Measurements from ENCODE around the gene HAS3.

Gene HAS3

DNA sequence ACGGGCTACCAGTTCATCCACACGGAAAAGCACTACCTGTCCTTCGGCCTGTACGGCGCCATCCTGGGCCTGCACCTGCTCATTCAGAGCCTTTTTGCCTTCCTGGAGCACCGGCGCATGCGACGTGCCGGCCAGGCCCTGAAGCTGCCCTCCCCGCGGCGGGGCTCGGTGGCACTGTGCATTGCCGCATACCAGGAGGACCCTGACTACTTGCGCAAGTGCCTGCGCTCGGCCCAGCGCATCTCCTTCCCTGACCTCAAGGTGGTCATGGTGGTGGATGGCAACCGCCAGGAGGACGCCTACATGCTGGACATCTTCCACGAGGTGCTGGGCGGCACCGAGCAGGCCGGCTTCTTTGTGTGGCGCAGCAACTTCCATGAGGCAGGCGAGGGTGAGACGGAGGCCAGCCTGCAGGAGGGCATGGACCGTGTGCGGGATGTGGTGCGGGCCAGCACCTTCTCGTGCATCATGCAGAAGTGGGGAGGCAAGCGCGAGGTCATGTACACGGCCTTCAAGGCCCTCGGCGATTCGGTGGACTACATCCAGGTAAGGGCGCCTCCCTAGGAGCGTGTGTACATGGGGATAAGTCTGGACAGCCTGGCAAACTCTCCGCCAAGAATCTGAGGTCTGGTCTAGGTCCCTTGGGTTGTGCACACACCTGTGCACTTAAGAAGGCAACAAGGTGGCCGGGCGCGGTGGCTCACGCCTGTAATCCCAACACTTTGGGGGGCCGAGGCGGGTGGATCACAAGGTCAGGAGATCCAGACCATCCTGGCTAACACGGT, 4.2 kb downstream of the HAS3 start:
- DNase-seq (no peak), ATAC-seq (ENCODE audit: insufficient read depth, low read depth) (no peak)
- H3K4me1 ChIP-seq (ENCODE audit: insufficient read depth, low read length), result peaks cover 18% of the 10 kb centered on the region
- H3K79me2 ChIP-seq (ENCODE audit: insufficient read depth, low read length), result no peaks in the 10 kb centered on the region
- no peak overlapping the region for H3K9ac ChIP-seq (ENCODE audit: low read depth, low read length)
- H2AFZ ChIP-seq (ENCODE audit: low read depth, low read length), result no peak overlapping the region
- TF ChIP-seq EZH2 (IDR thresholded peaks at IDR 0.05; ENCODE audit: borderline replicate concordance, low read depth, low read length, severe bottlenecking), result no peak
- TF ChIP-seq, protein P1, sequence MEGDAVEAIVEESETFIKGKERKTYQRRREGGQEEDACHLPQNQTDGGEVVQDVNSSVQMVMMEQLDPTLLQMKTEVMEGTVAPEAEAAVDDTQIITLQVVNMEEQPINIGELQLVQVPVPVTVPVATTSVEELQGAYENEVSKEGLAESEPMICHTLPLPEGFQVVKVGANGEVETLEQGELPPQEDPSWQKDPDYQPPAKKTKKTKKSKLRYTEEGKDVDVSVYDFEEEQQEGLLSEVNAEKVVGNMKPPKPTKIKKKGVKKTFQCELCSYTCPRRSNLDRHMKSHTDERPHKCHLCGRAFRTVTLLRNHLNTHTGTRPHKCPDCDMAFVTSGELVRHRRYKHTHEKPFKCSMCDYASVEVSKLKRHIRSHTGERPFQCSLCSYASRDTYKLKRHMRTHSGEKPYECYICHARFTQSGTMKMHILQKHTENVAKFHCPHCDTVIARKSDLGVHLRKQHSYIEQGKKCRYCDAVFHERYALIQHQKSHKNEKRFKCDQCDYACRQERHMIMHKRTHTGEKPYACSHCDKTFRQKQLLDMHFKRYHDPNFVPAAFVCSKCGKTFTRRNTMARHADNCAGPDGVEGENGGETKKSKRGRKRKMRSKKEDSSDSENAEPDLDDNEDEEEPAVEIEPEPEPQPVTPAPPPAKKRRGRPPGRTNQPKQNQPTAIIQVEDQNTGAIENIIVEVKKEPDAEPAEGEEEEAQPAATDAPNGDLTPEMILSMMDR (IDR thresholded peaks at IDR 0.05; ENCODE audit: borderline replicate concordance, extremely low read depth, low read length, poor library complexity, severe bottlenecking), result no peak
- no peak overlapping the region for H3K4me2 ChIP-seq (ENCODE audit: insufficient read depth, low read length)
- peaks cover 59% of the 10 kb centered on the region for H4K20me1 ChIP-seq (ENCODE audit: insufficient read depth, low read length)
- peaks cover 31% of the 10 kb centered on the region for H3K36me3 ChIP-seq (ENCODE audit: insufficient read depth, low read length)
- no peak overlapping the region for H3K4me3 ChIP-seq (ENCODE audit: low read depth in 1 of 2, low read length in 2 of 2)
- H3K27me3 ChIP-seq (ENCODE audit: insufficient read depth, low read length, poor library complexity), result peaks cover 17% of the 10 kb centered on the region
- no peaks in the 10 kb centered on the region for H3K9me3 ChIP-seq (ENCODE audit: insufficient read depth, low read length, severe bottlenecking)
- H3K27ac ChIP-seq (ENCODE audit: low read length), result no peak overlapping the region

DNA sequence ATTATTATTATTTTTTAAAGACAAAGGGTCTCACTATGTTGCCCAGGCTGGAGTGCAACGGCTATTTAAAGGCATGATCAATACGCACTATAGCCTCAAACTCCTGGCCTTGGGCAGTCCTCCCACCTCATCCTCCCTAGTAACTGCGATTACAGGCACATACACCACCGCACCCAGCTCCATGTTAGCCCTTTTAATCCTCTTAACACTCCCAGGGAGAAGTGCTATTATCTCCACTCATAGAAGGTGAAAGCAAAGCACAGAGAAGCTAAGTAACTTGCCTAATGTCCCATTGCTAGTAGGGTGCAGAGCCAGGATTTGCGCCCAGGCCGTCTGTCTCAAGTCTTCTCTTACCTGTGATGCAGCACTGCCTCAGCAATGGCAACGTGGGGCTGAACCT, 5.0 kb downstream of the HAS3 start:
- no peak overlapping the region for H3K4me3 ChIP-seq (ENCODE audit: low read depth in 1 of 2, low read length in 2 of 2)
- no peak overlapping the region for H3K9ac ChIP-seq (ENCODE audit: low read depth, low read length)
- peaks cover 14% of the 10 kb centered on the region for H3K4me1 ChIP-seq (ENCODE audit: insufficient read depth, low read length)
- ATAC-seq (ENCODE audit: insufficient read depth, low read depth), result no peak
- no peaks in the 10 kb centered on the region for H3K9me3 ChIP-seq (ENCODE audit: insufficient read depth, low read length, severe bottlenecking)
- no peak overlapping the region for H3K27ac ChIP-seq (ENCODE audit: low read length)
- H4K20me1 ChIP-seq (ENCODE audit: insufficient read depth, low read length), result peaks cover 65% of the 10 kb centered on the region
- H3K79me2 ChIP-seq (ENCODE audit: insufficient read depth, low read length), result no peaks in the 10 kb centered on the region
- no peak overlapping the region for H2AFZ ChIP-seq (ENCODE audit: low read depth, low read length)
- peaks cover 38% of the 10 kb centered on the region for H3K36me3 ChIP-seq (ENCODE audit: insufficient read depth, low read length)
- H3K4me2 ChIP-seq (ENCODE audit: insufficient read depth, low read length), result no peak overlapping the region
- DNase-seq, result no peak
- H3K27me3 ChIP-seq (ENCODE audit: insufficient read depth, low read length, poor library complexity), result peaks cover 14% of the 10 kb centered on the region
- TF ChIP-seq, protein P1 (IDR thresholded peaks at IDR 0.05; ENCODE audit: borderline replicate concordance, extremely low read depth, low read length, poor library complexity, severe bottlenecking), result no peak
- TF ChIP-seq EZH2 (IDR thresholded peaks at IDR 0.05; ENCODE audit: borderline replicate concordance, low read depth, low read length, severe bottlenecking), result no peak

DNA sequence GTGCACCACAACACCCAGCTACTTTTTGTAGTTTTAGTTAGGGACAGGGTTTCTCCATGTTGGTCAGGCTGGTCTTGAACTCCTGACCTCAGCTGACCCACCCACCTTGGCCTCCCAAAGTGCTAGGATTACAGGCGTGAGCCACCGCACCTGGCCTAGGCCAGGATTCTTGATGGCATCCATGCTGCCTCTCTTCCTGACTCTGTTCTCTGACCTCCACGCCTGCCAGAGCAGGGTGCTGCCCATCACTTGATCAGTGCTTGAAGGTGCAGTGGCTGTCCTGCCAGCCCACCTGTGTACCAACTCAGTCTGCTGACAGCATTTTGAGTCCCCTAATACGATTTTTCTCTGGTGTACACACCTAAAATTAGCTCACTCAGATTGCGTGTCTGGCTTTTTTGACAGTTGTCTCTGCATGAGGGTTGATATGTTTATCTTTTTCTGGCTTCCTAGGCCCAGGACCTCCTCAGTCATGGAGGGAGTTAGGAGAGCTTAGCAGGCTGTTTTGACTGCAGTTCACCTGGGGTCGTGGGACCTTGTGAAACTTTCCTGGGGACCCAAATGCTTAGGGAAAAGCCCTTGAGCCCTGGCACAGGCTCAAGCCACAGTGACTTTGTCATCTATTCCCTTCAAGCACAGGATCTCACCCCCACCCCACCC, 5.9 kb downstream of the HAS3 start:
- no peaks in the 10 kb centered on the region for H3K9me3 ChIP-seq (ENCODE audit: insufficient read depth, low read length, severe bottlenecking)
- no peak overlapping the region for H3K4me3 ChIP-seq (ENCODE audit: low read depth in 1 of 2, low read length in 2 of 2)
- H3K79me2 ChIP-seq (ENCODE audit: insufficient read depth, low read length), result no peaks in the 10 kb centered on the region
- DNase-seq (no peak), ATAC-seq (ENCODE audit: insufficient read depth, low read depth) (no peak)
- peaks cover 73% of the 10 kb centered on the region for H4K20me1 ChIP-seq (ENCODE audit: insufficient read depth, low read length)
- H3K36me3 ChIP-seq (ENCODE audit: insufficient read depth, low read length), result peaks cover 44% of the 10 kb centered on the region
- no peak overlapping the region for H3K4me2 ChIP-seq (ENCODE audit: insufficient read depth, low read length)
- no peak overlapping the region for H2AFZ ChIP-seq (ENCODE audit: low read depth, low read length)
- H3K9ac ChIP-seq (ENCODE audit: low read depth, low read length), result no peak overlapping the region
- H3K4me1 ChIP-seq (ENCODE audit: insufficient read depth, low read length), result peaks cover 8% of the 10 kb centered on the region
- H3K27ac ChIP-seq (ENCODE audit: low read length), result no peak overlapping the region
- H3K27me3 ChIP-seq (ENCODE audit: insufficient read depth, low read length, poor library complexity), result peaks cover 6% of the 10 kb centered on the region
- TF ChIP-seq EZH2 (IDR thresholded peaks at IDR 0.05; ENCODE audit: borderline replicate concordance, low read depth, low read length, severe bottlenecking), result no peak
- TF ChIP-seq, protein P1 (IDR thresholded peaks at IDR 0.05; ENCODE audit: borderline replicate concordance, extremely low read depth, low read length, poor library complexity, severe bottlenecking), result no peak

Data from DND-41 (cell line).